ENCODE data around the gene TMIGD3. TPM values are rescaled to one million over a fixed set of nuclear protein-coding genes. Genes with fewer than 3 reads are reported as not detected.

The TMIGD3 gene
- polyA plus RNA-seq, 3 donors, result 2.0 to 3.1 (median 2.1) TPM

- no peak for TF ChIP-seq CTCF (IDR thresholded peaks at IDR 0.05)
- no peaks in the 10 kb centered on the region for H3K9me3 ChIP-seq (replicated peaks in 1 of 2; ENCODE audit: control insufficient read depth in 1 of 2, insufficient read depth in 1 of 2, low read length in 2 of 2)
- no peaks in the 10 kb centered on the region for H3K79me2 ChIP-seq (ENCODE audit: insufficient read depth, low read length)
- H3K9me3 Mint-ChIP-seq, result no peaks in the 10 kb centered on the region
- H4K20me1 ChIP-seq (ENCODE audit: insufficient read depth, low read length), result no peaks in the 10 kb centered on the region
- no peak overlapping the region for H3K27ac ChIP-seq (ENCODE audit: low read depth in 1 of 2, low read length in 2 of 2)
- no peak overlapping the region for H3K4me3 ChIP-seq (replicated peaks in 1 of 3; ENCODE audit: low read depth in 2 of 3, low read length in 3 of 3)
- peaks cover 15 to 41% of the 10 kb centered on the region in 2 donors for H3K36me3 ChIP-seq (replicated peaks in 1 of 2; ENCODE audit: control insufficient read depth in 1 of 2, insufficient read depth in 2 of 2, low read length in 2 of 2)
- H3K4me3 Mint-ChIP-seq, result no peak overlapping the region
- H3K27me3 ChIP-seq (ENCODE audit: control insufficient read depth in 2 of 2, insufficient read depth in 2 of 2, low read length in 2 of 2), result no peaks in the 10 kb centered on the region
- no peak overlapping the region for H3K27ac Mint-ChIP-seq
- H3K4me1 ChIP-seq (ENCODE audit: control insufficient read depth in 1 of 2, insufficient read depth in 2 of 2, low read length in 2 of 2), result peaks cover 23% of the 10 kb centered on the region in 2 donors
- DNase-seq, result no peak
- H3K36me3 Mint-ChIP-seq, result peaks cover 34 to 37% of the 10 kb centered on the region in 2 donors
- no peak overlapping the region for H3K4me2 ChIP-seq (replicated peaks; ENCODE audit: extremely low read depth, low read length, poor library complexity, severe bottlenecking)
- peaks cover 2% of the 10 kb centered on the region for H3K4me1 Mint-ChIP-seq
- no CpG with 5 or more reads among the region's 1 CpG for WGBS (ENCODE audit: insufficient coverage)
- H3K27me3 Mint-ChIP-seq (ENCODE audit: low read depth in 3 of 3), result peaks cover 0 to 1% (median 0%) of the 10 kb centered on the region in 3 donors
- no peak overlapping the region for H2AFZ ChIP-seq (ENCODE audit: insufficient read depth, low read depth, low read length, poor library complexity, severe bottlenecking)
- no peak overlapping the region for H3K9ac ChIP-seq (ENCODE audit: insufficient read depth, low read length, poor library complexity, severe bottlenecking)
- intact Hi-C loops (cut with micrococcal nuclease), result no loop called here
Observed at GRCh38 chr1:111466480-111466879, 37.0 kb downstream of the TMIGD3 start.

GRCh38 chr1:111465754-111466153 is 37.7 kb downstream of the TMIGD3 start:
- intact Hi-C loops (cut with micrococcal nuclease), result no loop called here
- WGBS (ENCODE audit: insufficient coverage), result no CpG with 5 or more reads among the region's 2 CpGs

More at GRCh38 chr1:111465754-111466153, 37.7 kb downstream of the TMIGD3 start:
- no peaks in the 10 kb centered on the region for H3K9me3 ChIP-seq (replicated peaks in 1 of 2; ENCODE audit: control insufficient read depth in 1 of 2, insufficient read depth in 1 of 2, low read length in 2 of 2)
- H3K27ac ChIP-seq (ENCODE audit: low read depth in 1 of 2, low read length in 2 of 2), result no peak overlapping the region
- Mint-ChIP-seq H3K36me3 (peaks cover 36 to 44% of the 10 kb centered on the region in 2 donors), H3K27ac (no peak overlapping the region), H3K9me3 (no peaks in the 10 kb centered on the region), H3K27me3 (ENCODE audit: low read depth in 3 of 3) (peaks cover 0 to 1% (median 0%) of the 10 kb centered on the region in 3 donors), H3K4me1 (peaks cover 2% of the 10 kb centered on the region), H3K4me3 (no peak overlapping the region)
- H3K9ac ChIP-seq (ENCODE audit: insufficient read depth, low read length, poor library complexity, severe bottlenecking), result no peak overlapping the region
- H3K4me3 ChIP-seq (replicated peaks in 1 of 3; ENCODE audit: low read depth in 2 of 3, low read length in 3 of 3), result no peak overlapping the region
- H4K20me1 ChIP-seq (ENCODE audit: insufficient read depth, low read length), result no peaks in the 10 kb centered on the region
- no peak for DNase-seq
- H3K4me2 ChIP-seq (replicated peaks; ENCODE audit: extremely low read depth, low read length, poor library complexity, severe bottlenecking), result no peak overlapping the region
- peaks cover 19 to 48% of the 10 kb centered on the region in 2 donors for H3K36me3 ChIP-seq (replicated peaks in 1 of 2; ENCODE audit: control insufficient read depth in 1 of 2, insufficient read depth in 2 of 2, low read length in 2 of 2)
- no peaks in the 10 kb centered on the region for H3K27me3 ChIP-seq (ENCODE audit: control insufficient read depth in 2 of 2, insufficient read depth in 2 of 2, low read length in 2 of 2)
- H2AFZ ChIP-seq (ENCODE audit: insufficient read depth, low read depth, low read length, poor library complexity, severe bottlenecking), result no peak overlapping the region
- H3K4me1 ChIP-seq (ENCODE audit: control insufficient read depth in 1 of 2, insufficient read depth in 2 of 2, low read length in 2 of 2), result peaks cover 16% of the 10 kb centered on the region in 2 donors
- H3K79me2 ChIP-seq (ENCODE audit: insufficient read depth, low read length), result no peaks in the 10 kb centered on the region
- no peak for TF ChIP-seq CTCF (IDR thresholded peaks at IDR 0.05)
